Ovary (tissue), 3 donors: ENCODE data around the gene PYURF.

Experiments
- CTCF ChIP-seq, 3 donors: fragments of 450-650 bp in 2 of 3; fragments of 200-600 bp in 1 of 3; IDR thresholded peaks; one replicate each; pipeline versions ENCODE4 v1.5.1 to v1.8.0; 2016 to 2022; ENCODE audit warnings: antibody characterized with exemption in 3 of 3, mild to moderate bottlenecking in 1 of 3
- POLR2A ChIP-seq: fragments of 450-650 bp; IDR thresholded peaks from one replicate; pipeline ENCODE4 v1.6.1; 2017; ENCODE audit warnings: antibody characterized with exemption, mild to moderate bottlenecking, moderate library complexity
- donor health status: DM: no; HTN: no; CAD: no.

DNA sequence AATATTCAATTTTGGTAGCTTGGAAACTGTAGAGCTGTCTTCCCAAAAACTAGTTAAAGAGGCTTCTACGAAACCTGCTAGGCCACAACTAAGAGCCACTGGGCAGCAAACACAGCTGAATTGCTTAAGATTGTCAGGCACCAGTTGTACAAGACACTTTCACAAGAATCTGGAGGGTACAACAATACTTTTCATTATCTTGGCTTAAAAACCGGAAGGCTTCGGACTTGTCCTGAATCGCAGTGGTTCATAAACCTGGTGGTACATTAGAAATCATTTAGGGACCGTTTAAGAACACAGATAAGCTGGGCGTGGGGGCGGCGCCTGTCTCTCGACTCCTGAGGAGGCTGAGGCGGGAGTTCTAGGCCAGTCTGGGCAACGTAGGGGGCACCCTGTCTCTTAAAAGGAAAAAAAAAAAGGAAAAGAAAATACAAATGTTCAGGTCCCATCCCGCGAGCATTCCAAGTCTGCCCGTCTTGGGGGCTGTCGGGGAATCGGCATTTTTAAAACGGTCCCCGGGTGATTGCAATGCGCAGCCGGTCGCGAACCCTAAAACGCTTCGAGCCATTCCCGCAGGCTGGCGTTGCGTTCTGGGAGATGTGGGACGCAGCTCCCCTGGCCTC lies 763 bp downstream of the PYURF start:
- no peak for TF ChIP-seq CTCF (IDR thresholded peaks at IDR 0.05)
- no peak for TF ChIP-seq POLR2A
